ENCODE measurements around the gene CSHL1. TPM values are rescaled to one million over a fixed set of nuclear protein-coding genes. Genes with fewer than 3 reads are reported as not detected.

The CSHL1 gene
- total RNA-seq, 1 donor from 2014 or later: not detected

- DNase-seq (ENCODE audit: low read depth): no peak
- no peak overlapping the region for H3K4me3 ChIP-seq (ENCODE audit: low read depth, low read length)
- TF ChIP-seq, protein P1, sequence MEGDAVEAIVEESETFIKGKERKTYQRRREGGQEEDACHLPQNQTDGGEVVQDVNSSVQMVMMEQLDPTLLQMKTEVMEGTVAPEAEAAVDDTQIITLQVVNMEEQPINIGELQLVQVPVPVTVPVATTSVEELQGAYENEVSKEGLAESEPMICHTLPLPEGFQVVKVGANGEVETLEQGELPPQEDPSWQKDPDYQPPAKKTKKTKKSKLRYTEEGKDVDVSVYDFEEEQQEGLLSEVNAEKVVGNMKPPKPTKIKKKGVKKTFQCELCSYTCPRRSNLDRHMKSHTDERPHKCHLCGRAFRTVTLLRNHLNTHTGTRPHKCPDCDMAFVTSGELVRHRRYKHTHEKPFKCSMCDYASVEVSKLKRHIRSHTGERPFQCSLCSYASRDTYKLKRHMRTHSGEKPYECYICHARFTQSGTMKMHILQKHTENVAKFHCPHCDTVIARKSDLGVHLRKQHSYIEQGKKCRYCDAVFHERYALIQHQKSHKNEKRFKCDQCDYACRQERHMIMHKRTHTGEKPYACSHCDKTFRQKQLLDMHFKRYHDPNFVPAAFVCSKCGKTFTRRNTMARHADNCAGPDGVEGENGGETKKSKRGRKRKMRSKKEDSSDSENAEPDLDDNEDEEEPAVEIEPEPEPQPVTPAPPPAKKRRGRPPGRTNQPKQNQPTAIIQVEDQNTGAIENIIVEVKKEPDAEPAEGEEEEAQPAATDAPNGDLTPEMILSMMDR (conservative IDR thresholded peaks at IDR 0.05; ENCODE audit: low read depth, low read length): no peak
These were observed 29.5 kb upstream of the CSHL1 start for GRCh38 chr17:63940584-63940983.

DNA sequence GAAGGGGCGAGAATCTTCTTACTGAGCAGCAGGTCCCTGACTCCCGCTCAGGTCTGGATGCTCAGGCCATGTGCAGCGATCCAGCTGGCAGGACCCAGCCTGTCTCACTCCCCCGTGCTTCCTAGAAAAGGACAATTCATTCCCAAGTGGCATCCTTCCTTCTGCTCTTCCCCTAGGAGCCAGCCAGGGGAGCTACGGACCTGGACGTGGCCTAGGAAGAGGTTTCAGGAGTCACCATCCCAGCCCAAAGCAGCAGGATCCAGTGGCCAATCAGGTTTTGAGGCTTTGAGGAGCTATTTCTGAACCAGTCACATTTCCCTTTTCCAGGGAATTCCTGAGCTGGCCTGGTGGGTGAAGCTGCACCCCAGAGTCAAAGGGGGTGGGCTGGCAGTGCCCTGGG, 28.8 kb upstream of the CSHL1 start:
- H3K4me3 ChIP-seq (ENCODE audit: low read depth, low read length): no peak overlapping the region
- TF ChIP-seq, protein P1 (conservative IDR thresholded peaks at IDR 0.05; ENCODE audit: low read depth, low read length): no peak
- DNase-seq (ENCODE audit: low read depth): no peak

GRCh38 chr17:63939401-63939800, 28.3 kb upstream of the CSHL1 start:
- TF ChIP-seq, protein P1 (conservative IDR thresholded peaks at IDR 0.05; ENCODE audit: low read depth, low read length): no peak
- DNase-seq (ENCODE audit: low read depth): no peak
- H3K4me3 ChIP-seq (ENCODE audit: low read depth, low read length): no peak overlapping the region

GRCh38 chr17:63937920-63938319, 26.9 kb upstream of the CSHL1 start:
- DNase-seq (ENCODE audit: low read depth): no peak
- H3K4me3 ChIP-seq (ENCODE audit: low read depth, low read length): no peak overlapping the region
- TF ChIP-seq, protein P1 (conservative IDR thresholded peaks at IDR 0.05; ENCODE audit: low read depth, low read length): no peak

DNA sequence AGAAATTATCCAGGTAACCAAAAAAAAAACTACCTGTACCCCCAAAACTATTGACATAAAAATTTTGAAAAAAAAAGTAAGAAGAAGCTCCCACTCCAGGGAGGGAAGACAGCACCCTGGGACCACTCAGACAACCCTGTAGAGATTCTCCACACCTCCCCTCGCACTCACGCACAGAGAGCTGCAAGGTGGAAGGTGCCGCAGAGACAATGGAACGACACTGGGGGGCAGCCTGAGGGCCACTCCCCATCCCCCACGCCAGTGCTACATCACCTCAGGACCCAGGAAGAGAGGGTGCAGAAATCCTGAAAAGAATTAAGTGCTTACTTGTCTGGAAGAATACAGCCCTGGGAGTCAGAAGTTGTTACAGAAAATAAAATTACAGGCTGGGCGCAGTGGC, 26.3 kb upstream of the CSHL1 start:
- no peak for DNase-seq (ENCODE audit: low read depth)
- TF ChIP-seq, protein P1 (conservative IDR thresholded peaks at IDR 0.05; ENCODE audit: low read depth, low read length): no peak
- no peak overlapping the region for H3K4me3 ChIP-seq (ENCODE audit: low read depth, low read length)

DNA sequence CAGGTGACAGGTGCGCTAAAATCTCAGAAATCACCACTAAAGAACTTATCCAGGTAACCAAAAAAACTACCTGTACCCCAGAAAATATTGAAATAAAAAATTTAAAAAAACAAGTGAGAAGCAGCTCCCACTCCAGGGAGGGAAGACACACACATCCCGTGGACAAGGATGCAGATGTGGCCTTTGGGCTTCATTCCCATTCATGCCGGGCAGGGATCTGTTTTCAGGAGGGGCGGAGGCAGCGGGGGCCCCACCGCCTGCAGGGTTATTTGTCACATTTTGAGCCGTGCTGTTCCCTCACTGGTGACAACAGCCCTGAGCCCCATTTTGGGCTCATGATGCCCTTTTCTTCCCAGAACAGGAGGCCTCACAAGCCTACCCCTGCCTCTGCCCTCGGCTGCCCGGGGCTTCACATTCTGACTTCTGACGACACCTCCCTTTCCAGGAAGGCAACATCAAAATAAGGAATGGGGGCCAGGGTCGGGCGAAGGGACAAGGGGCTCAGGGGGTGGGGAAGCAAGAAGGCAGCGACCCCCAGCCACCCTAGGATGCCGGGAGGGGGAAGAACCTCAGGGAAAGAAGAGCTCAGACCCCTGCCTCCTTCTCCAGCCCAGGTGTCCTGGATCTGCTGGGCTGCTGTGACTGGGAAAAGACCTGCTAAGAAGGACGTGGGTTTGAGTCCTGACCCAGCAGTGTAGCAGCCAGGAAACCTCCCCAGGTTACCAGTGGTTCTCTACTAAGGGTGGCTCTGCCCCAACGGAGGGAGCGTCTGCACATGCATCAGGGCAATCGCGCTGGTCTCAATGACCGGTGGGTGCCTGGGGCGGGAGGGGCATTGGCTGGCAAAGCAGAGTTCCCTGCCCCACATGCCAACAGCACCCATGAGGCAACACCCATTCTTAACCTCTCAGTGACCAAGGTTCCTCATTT, 23.4 kb upstream of the CSHL1 start:
- H3K4me3 ChIP-seq (ENCODE audit: low read depth, low read length): no peak overlapping the region
- no peak for DNase-seq (ENCODE audit: low read depth)
- TF ChIP-seq, protein P1 (conservative IDR thresholded peaks at IDR 0.05; ENCODE audit: low read depth, low read length): no peak

- DNase-seq (ENCODE audit: low read depth): no peak
- TF ChIP-seq, protein P1 (conservative IDR thresholded peaks at IDR 0.05; ENCODE audit: low read depth, low read length): no peak
- H3K4me3 ChIP-seq (ENCODE audit: low read depth, low read length): no peak overlapping the region
These were observed 22.5 kb upstream of the CSHL1 start for GRCh38 chr17:63933598-63933997.
